ENCODE measurements around the gene OTOP3.
A peak's percentile ranks its signal among the peaks of the same experiment; 100 is the strongest.

The OTOP3 gene

GRCh38 chr17:74923538-74924249 lies 12.0 kb upstream of the OTOP3 start:
- no peak overlapping the region for H3K4me3 ChIP-seq (ENCODE audit: low read length)
- TF ChIP-seq CTCF (conservative IDR thresholded peaks at IDR 0.05; ENCODE audit: low read length), result peak; percentile 46
- DNase-seq (ENCODE audit: low read depth), result peak; percentile 13

GRCh38 chr17:74924250-74924948 lies 11.3 kb upstream of the OTOP3 start, which contains the start of gene OTOP2:
Gene OTOP2 (plus strand): TSS chr17:74924273. CDS start chr17:74924633, 360 bp downstream.
- DNase-seq (ENCODE audit: low read depth), result no peak
- TF ChIP-seq CTCF (conservative IDR thresholded peaks at IDR 0.05; ENCODE audit: low read length), result no peak
- H3K4me3 ChIP-seq (ENCODE audit: low read length), result no peak within 1 kb of the TSS

GRCh38 chr17:74925242-74925641 lies 10.5 kb upstream of the OTOP3 start:
- no peak for TF ChIP-seq CTCF (conservative IDR thresholded peaks at IDR 0.05; ENCODE audit: low read length)
- no peak for DNase-seq (ENCODE audit: low read depth)
- no peak overlapping the region for H3K4me3 ChIP-seq (ENCODE audit: low read length)

- no peak for TF ChIP-seq CTCF (conservative IDR thresholded peaks at IDR 0.05; ENCODE audit: low read length)
- DNase-seq (ENCODE audit: low read depth), result no peak
- no peak overlapping the region for H3K4me3 ChIP-seq (ENCODE audit: low read length)
These were observed 6.9 kb upstream of the OTOP3 start for GRCh38 chr17:74928786-74929185.

GRCh38 chr17:74930535-74931036 lies 5.1 kb upstream of the OTOP3 start:
- no peak for DNase-seq (ENCODE audit: low read depth)
- H3K4me3 ChIP-seq (ENCODE audit: low read length), result no peak overlapping the region
- TF ChIP-seq CTCF (conservative IDR thresholded peaks at IDR 0.05; ENCODE audit: low read length), result no peak

- DNase-seq (ENCODE audit: low read depth), result no peak
- TF ChIP-seq CTCF (conservative IDR thresholded peaks at IDR 0.05; ENCODE audit: low read length), result no peak
- H3K4me3 ChIP-seq (ENCODE audit: low read length), result no peak overlapping the region
These were observed 650 bp upstream of the OTOP3 start for GRCh38 chr17:74935048-74935447.

- no peak for TF ChIP-seq CTCF (conservative IDR thresholded peaks at IDR 0.05; ENCODE audit: low read length)
- H3K4me3 ChIP-seq (ENCODE audit: low read length), result no peak overlapping the region
- DNase-seq (ENCODE audit: low read depth), result no peak
These were observed 737 bp downstream of the OTOP3 start for GRCh38 chr17:74936470-74936799.
